GM12878 (cell line): ENCODE results near the gene SH3GL2. TPM values are rescaled to one million over a fixed set of nuclear protein-coding genes. Genes with fewer than 3 reads are reported as not detected.

Experiments
- ATAC-seq: fragments of 200-7000 bp; cut with Tn5 transposase; 3 replicates; pipeline ENCODE4 v1.9.1; 2020; ENCODE audit warnings: mild to moderate bottlenecking, moderate library complexity
- BruUV-seq: library from RNA; stranded (reverse); fragments of 400-500 nt; replicated peaks from 2 replicates; lab custom pipeline; 2021; lab: Mats Ljungman, UMichigan
- CTCF ChIA-PET: fragments of 300-600 bp; sonication (Branson Sonifier 250); formaldehyde crosslinking; extraction: SDS; loops from one replicate; lab custom pipeline; 2021; ENCODE audit warnings: inconsistent platforms; lab: Yijun Ruan, JAX
- POLR2A ChIA-PET: fragments of 350-600 bp; formaldehyde crosslinking; extraction: SDS; loops from one replicate; lab custom pipeline; 2021; ENCODE audit warnings: inconsistent platforms; lab: Charles Lee
- RAD21 ChIA-PET: fragments of 300-600 bp; sonication (Branson Sonifier 250); formaldehyde crosslinking; loops from one replicate; lab custom pipeline; 2023; ENCODE audit warnings: antibody characterized with exemption; ENCODE audit not compliant: unreplicated experiment; lab: Charles Lee
- SMC1A ChIA-PET: fragments of 300-600 bp; sonication (Branson Sonifier 250); formaldehyde crosslinking; loops from one replicate; lab custom pipeline; 2023; ENCODE audit not compliant: unreplicated experiment, uncharacterized antibody; lab: Charles Lee
- DNase-seq: peaks from one replicate; pipeline ENCODE4 v3.0.0-alpha.2; 2011; ENCODE audit warnings: low read depth, low spot score
- FAIRE-seq: peaks from 3 replicates; lab custom pipeline; 2011; peaks lifted over from hg19 to GRCh38; lab: Jason Lieb, UNC
- H2AFZ ChIP-seq: 2 replicates; pipeline ENCODE4 v1.6.0; 2011; ENCODE audit warnings: low read depth, low read length, control low read depth; ENCODE audit not compliant: control insufficient read depth
- H3K27ac ChIP-seq: 2 replicates; pipeline ENCODE4 v1.5.1; 2011; ENCODE audit warnings: control low read depth; ENCODE audit not compliant: control insufficient read depth, insufficient read depth
- H3K27me3 ChIP-seq, 2 experiments: replicated peaks in 1 of 2; 2 replicates each; pipeline versions ENCODE4 v1.6.0 to v1.6.1; 2011; ENCODE audit warnings: low read length in 1 of 2; ENCODE audit not compliant: control insufficient read depth in 2 of 2, insufficient read depth in 2 of 2
- H3K36me3 ChIP-seq, 2 experiments: 2 replicates each; pipeline ENCODE4 v1.5.1; 2011; ENCODE audit warnings: low read length in 1 of 2; ENCODE audit not compliant: control insufficient read depth in 2 of 2, insufficient read depth in 2 of 2
- H3K4me1 ChIP-seq: 2 replicates; pipeline ENCODE4 v1.6.1; 2011; ENCODE audit warnings: mild to moderate bottlenecking, low read length, moderate library complexity, mixed read lengths; ENCODE audit not compliant: control insufficient read depth, insufficient read depth
- H3K4me2 ChIP-seq: 2 replicates; pipeline ENCODE4 v1.6.0; 2011; ENCODE audit warnings: control low read depth; ENCODE audit not compliant: control insufficient read depth, insufficient read depth
- H3K4me3 ChIP-seq: fragments of 200-600 bp; sonication (generic); 2 replicates; pipeline ENCODE4 v1.5.1; 2016
- H3K79me2 ChIP-seq: 2 replicates; pipeline ENCODE4 v1.6.0; 2011; ENCODE audit warnings: low read length; ENCODE audit not compliant: control insufficient read depth, insufficient read depth
- H3K9ac ChIP-seq: 2 replicates; pipeline ENCODE4 v1.8.0; 2011; ENCODE audit warnings: low read length, control low read depth, mixed read lengths; ENCODE audit not compliant: control insufficient read depth, insufficient read depth
- H3K9me3 ChIP-seq: replicated peaks from 3 replicates; pipeline ENCODE4 v1.5.1; 2011; ENCODE audit warnings: mild to moderate bottlenecking, low read length; ENCODE audit not compliant: control insufficient read depth, insufficient read depth
- H4K20me1 ChIP-seq: 2 replicates; pipeline ENCODE4 v1.6.0; 2011; ENCODE audit not compliant: control insufficient read depth, insufficient read depth
- CHD2 ChIP-seq: IDR thresholded peaks from 2 replicates; pipeline ENCODE4 v1.6.1; 2011; ENCODE audit warnings: low read depth, low read length, improper control_type of control experiment, borderline replicate concordance
- CREB1 ChIP-seq: IDR thresholded peaks from 2 replicates; pipeline ENCODE4 v1.6.1; 2012; ENCODE audit warnings: low read depth, mild to moderate bottlenecking, inconsistent platforms
- EED ChIP-seq: sonication (generic); IDR thresholded peaks from 2 replicates; pipeline ENCODE4 v1.6.1; 2016; ENCODE audit warnings: antibody characterized with exemption, low read depth
- LARP7 ChIP-seq: fragments of 450-650 bp; IDR thresholded peaks from 2 replicates; pipeline ENCODE4 v1.6.1; 2017; ENCODE audit warnings: mild to moderate bottlenecking
- RAD21 ChIP-seq: IDR thresholded peaks from 2 replicates; pipeline ENCODE4 v1.6.1; 2011; ENCODE audit warnings: mild to moderate bottlenecking, low read depth, low read length, moderate library complexity; ENCODE audit not compliant: insufficient read depth
- SMC3 ChIP-seq: IDR thresholded peaks from 2 replicates; pipeline ENCODE4 v1.6.1; 2011; ENCODE audit warnings: low read length, improper control_type of control experiment, borderline replicate concordance
- YY1 ChIP-seq: IDR thresholded peaks from 2 replicates; pipeline ENCODE4 v1.6.1; 2011; ENCODE audit warnings: low read depth, mild to moderate bottlenecking, low read length
- WGBS: methylation state at CpG from one replicate; pipeline ENCODE4 v1.1.6; 2016; ENCODE audit warnings: low lambda C conversion rate; ENCODE audit not compliant: insufficient replicate concordance, insufficient coverage; ENCODE audit errors: missing lambda C conversion rate; 5-methylcytosine and 5-hydroxymethylcytosine counted together
- in situ Hi-C: fragments of 300-500 bp; cut with MboI; formaldehyde crosslinking; loops from 9 replicates; pipeline ENCODE4 v1.14.3; 2018; ENCODE audit warnings: mixed read lengths
- intact Hi-C: fragments of 100-400 bp; cut with micrococcal nuclease; formaldehyde crosslinking; loops from one replicate; pipeline ENCODE4 v1.14.2; 2022; ENCODE audit not compliant: unreplicated experiment
- polyA plus RNA-seq, 11 experiments: library from polyadenylated mRNA; depleted of rRNA in 4 of 11; unstranded in 6 of 11; stranded (reverse) in 5 of 11; fragments of >200 nt; fragmentation: Nextera tagmentation in 4 of 11; fragmentation: Illumina TruSeq in 1 of 11; extraction: Ambion mirVana in 4 of 11; extraction: Trizol in 1 of 11; gene quantifications; 1 replicate in 1 of 11; 2 replicates in 10 of 11; pipeline versions ENCODE4 v1.2.1 to v1.2.3, GENCODE V29; 2011 to 2016; ENCODE audit warnings: inconsistent platforms in 2 of 11, missing spikeins in 2 of 11, low read depth in 1 of 11
- total RNA-seq, 4 experiments: library from RNA; depleted of rRNA in 3 of 4; stranded (reverse); fragments of >200 nt in 3 of 4; fragmentation: Illumina TruSeq in 1 of 4; extraction: Trizol in 1 of 4; gene quantifications; 2 replicates each; pipeline versions ENCODE4 v1.2.1 to v1.2.3, GENCODE V29; 2013 to 2021
- TF ChIP-seq, protein P1 (sequence below), 3 experiments: IDR thresholded peaks in 2 of 3; conservative IDR thresholded peaks in 1 of 3; 2 replicates each; pipeline ENCODE4 v1.5.1; 2011; ENCODE audit warnings: low read depth in 3 of 3, low read length in 3 of 3, mild to moderate bottlenecking in 3 of 3, control low read depth in 2 of 3, moderate library complexity in 2 of 3, inconsistent platforms in 1 of 3, mixed read lengths in 1 of 3; ENCODE audit not compliant: control insufficient read depth in 2 of 3, insufficient read depth in 1 of 3; ENCODE audit errors: extremely low read depth in 1 of 3

SH3GL2 gene
- total and polyA plus RNA-seq, 10 of the 15 experiments (the other 5 are each of a cell fraction or from before 2014, with no cell fraction given) = not detected

DNA sequence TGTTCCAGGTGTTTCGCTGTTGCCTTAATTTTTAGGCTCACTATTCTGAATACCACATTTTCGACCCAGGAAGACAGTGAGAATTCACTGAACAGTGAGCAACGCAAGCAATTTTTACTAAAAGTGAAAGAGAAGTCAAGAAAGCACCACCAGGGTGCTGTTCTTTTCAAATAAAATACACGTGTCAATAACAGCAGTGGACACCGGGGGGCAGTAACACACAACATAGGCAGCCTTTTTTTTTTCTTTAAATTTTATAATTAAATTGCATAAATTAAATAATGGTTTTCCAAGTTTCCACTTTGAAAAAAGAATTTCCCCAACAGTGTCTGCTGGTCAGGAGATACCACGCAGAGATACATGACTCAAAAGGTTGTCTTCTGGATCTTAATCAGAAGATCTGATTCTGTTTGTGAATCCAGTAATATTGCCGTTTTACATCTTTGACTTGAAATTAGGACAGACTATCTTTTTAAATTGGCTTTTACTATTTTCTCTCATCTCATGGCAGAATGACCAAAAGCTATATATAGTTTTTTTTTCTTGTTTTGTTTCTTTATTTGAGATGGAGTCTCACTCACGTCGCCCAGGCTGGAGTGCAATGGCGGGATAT lies 47.1 kb upstream of the SH3GL2 start:
- H3K27ac ChIP-seq = no peak overlapping the region
- H3K9ac ChIP-seq = no peak overlapping the region
- POLR2A ChIA-PET = no interaction called here
- no peaks in the 10 kb centered on the region for H4K20me1 ChIP-seq
- DNase-seq (no peak), ATAC-seq (peak; percentile 89), FAIRE-seq (peak; percentile 83)
- CTCF ChIA-PET = interaction anchor here (0.8 to 3.7 kb wide), 7 partner anchors 8 to 682 kb away, joined by 3 to 24 read pairs (median 4); no protein-coding TSS in a partner anchor
- RAD21 ChIA-PET = no interaction called here
- H3K36me3 ChIP-seq = no peaks in the 10 kb centered on the region
- no peaks in the 10 kb centered on the region for H3K79me2 ChIP-seq
- peak overlapping the region; percentile 38; the same call in 1 of the 2 replicates for H3K4me2 ChIP-seq
- 30% methylated on average over 10 of the region's 10 CpGs for WGBS
- no peaks in the 10 kb centered on the region for H3K9me3 ChIP-seq
- H3K4me3 ChIP-seq = no peak overlapping the region; the same call in 1 of the 2 replicates
- H3K4me1 ChIP-seq = no peaks in the 10 kb centered on the region
- SMC1A ChIA-PET = interaction anchor here (1.2 to 1.5 kb wide), 2 partner anchors 9 to 682 kb away, joined by 4 read pairs; no protein-coding TSS in a partner anchor
- TF ChIP-seq RAD21 (peak; percentile 57), CREB1 (0 out of 2 replicates have a peak, but pooled peaks have one; percentile 15), YY1 (peak; percentile 95), CHD2 (no peak), LARP7 (no peak), EED (no peak), SMC3 (peak; percentile 47; the same call in 1 of the 2 replicates)
- TF ChIP-seq, protein P1, sequence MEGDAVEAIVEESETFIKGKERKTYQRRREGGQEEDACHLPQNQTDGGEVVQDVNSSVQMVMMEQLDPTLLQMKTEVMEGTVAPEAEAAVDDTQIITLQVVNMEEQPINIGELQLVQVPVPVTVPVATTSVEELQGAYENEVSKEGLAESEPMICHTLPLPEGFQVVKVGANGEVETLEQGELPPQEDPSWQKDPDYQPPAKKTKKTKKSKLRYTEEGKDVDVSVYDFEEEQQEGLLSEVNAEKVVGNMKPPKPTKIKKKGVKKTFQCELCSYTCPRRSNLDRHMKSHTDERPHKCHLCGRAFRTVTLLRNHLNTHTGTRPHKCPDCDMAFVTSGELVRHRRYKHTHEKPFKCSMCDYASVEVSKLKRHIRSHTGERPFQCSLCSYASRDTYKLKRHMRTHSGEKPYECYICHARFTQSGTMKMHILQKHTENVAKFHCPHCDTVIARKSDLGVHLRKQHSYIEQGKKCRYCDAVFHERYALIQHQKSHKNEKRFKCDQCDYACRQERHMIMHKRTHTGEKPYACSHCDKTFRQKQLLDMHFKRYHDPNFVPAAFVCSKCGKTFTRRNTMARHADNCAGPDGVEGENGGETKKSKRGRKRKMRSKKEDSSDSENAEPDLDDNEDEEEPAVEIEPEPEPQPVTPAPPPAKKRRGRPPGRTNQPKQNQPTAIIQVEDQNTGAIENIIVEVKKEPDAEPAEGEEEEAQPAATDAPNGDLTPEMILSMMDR (IDR thresholded peaks at IDR 0.05 in 2 of 3, conservative IDR thresholded peaks at IDR 0.05 in 1 of 3; ENCODE audit: control insufficient read depth in 2 of 3, extremely low read depth in 1 of 3, insufficient read depth in 1 of 3, low read depth in 3 of 3, low read length in 3 of 3) = peak; percentile 47 to 59 (median 53); a peak in 5 of 6 replicates
- in situ Hi-C loops = loop anchor here (10.0 kb wide), 2 partner anchors 273 to 673 kb away; no protein-coding TSS in a partner anchor
- H3K27me3 ChIP-seq = no peaks in the 10 kb centered on the region; a peak in 1 of 4 replicates
- no TSS peak for BruUV-seq
- intact Hi-C loops = loop anchor here (2.0 kb wide), 1 partner anchor 681 kb away; no protein-coding TSS in a partner anchor
- H2AFZ ChIP-seq = peak overlapping the region; percentile 45
